CMK (cell line): ENCODE data around the gene PHRF1.

Experiments
- DNase-seq: peaks from one replicate; pipeline ENCODE4 v3.0.0-alpha.2; 2010; ENCODE audit warnings: low read depth

PHRF1 gene

DNA sequence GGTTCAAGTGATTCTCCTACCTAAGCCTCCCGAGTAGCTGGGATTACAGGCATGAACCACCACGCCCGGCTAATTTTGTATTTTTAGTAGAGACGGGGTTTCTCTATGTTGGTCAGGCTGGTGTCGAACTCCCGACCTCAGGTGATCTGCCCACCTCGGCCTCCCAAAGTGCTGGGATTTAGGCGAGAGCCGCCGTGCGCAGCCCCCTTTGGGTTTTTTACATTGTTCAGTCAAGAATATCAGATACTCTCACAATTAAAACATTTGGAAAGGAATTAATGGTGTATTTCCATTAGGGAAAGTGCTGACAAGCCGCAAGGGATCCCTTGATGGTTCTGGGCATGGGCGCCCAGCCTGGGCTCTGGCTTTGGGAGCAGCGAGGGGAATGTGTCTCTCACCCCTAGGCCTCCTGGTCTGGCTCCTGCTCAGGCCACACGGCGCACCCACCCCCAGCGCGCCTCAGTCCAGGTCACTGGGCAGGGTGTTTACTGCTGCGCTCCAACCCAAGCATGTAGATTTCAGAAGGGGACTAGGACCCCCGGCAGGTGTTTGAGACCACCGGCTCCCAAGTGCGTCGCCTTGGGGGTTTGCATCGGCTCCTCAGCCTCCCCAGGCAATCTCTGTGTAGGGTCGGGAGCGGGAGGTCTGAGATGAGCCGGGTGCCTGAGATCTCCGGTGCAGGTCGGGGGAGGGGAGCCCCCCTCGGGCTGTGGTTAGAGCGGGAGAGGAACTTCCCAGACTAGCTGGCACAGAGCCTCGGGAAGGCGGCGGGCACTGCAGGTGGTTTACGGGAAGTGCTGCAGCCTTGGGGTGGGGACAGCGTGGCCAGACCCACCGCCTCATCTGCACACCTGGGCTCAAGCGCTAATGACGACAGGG, 40.3 kb downstream of the PHRF1 start:
- no peak for DNase-seq

- no peak for DNase-seq
Measured at GRCh38 chr11:617199-617911, 41.1 kb downstream of the PHRF1 start.

DNA sequence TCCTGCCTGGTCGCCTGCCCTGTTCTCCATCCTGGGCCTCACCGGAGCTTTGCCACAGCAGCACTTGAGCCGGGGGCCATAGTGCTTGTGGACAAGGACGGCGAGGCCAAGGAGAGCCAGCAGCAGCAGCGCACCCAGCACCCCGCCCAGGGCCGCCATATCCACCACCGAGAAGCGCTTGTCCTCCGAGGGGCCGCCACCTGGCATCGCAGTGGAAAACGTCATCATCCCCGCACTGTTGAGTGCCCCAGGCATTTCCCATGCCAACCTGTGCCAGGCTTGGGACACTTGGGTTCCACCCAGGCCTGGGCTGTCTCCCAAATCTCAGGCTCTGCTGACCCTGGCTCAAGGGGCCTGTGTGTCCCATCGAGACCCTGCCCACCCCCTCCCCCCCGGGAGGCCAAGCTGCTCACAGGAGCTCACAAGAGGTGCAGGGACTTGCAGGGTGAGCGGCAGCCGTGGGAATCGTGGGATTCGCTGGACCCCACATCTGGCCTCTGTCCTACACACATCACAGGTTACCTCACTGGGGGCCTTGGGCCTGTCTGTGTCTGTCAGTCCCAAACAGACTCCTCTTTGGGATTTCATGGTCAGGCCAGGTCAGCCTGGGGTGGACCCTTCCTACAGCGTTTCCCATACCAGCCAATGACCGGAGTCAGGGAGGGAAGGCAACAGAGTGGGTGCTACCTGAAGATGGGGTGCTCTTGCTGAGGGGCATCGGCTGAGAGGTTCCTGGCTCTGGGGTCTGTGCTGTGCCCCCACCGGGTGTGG, 41.8 kb downstream of the PHRF1 start:
- DNase-seq, result no peak

DNA sequence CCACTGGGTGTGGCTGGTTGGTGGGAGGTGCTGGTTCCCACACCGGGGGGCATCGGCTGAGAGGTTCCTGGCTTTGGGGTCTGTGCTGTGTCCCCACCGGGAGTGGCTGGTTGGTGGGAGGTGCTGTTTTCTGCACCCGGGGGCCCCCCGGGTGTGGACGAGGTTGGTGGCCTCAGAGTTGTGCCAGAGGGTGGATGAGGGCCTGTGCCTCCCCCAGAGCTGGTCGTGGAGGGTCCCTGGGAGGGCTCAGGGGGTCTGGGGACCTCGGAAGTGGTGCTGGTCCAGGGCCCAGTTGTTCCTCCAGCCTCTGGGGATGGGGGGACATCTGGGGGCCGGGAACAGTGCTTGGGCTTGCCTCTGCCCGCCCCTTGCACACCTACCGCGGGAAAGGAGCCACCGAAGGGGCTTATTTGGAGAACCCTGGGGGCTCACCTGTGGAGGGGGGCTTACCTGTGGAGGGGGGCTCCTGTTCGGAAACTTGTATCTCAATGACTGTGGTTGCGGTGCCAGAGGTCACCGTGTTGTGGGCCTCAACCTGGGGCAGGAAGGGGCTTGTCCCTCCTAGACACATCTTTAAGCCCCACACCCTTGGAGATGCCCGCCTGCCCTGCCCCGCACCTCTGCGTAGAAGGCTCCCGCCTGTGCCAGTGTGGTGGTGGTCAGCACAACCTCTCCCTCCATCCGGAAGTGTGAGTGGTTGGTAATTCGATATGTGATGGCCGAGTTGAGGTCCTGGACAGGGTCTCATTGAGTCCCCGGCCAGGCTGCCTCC, 42.8 kb downstream of the PHRF1 start:
- DNase-seq, result no peak

DNA sequence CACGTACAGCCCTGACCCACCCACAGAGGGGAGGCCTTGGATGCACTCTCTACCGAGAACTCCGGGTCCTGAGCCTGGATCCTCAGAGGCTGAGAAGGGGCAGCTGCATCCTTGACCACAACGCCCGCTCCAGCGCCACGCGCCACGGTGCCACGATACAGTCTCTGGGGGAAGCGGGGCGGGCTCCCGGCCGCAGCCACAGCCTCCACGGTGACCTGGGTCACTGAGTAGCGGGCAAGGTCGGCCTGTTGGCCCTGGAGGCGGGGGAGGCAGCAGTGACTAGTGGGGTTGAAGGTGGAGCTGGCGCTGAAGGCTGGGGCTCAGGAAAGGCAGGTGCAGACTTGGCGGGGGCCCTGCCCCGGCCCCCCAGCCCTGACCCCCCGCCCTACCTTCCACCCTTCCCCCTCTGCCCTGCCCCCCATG, 43.4 kb downstream of the PHRF1 start:
- no peak for DNase-seq

- DNase-seq, result no peak
Measured at GRCh38 chr11:620201-620600, 43.9 kb downstream of the PHRF1 start.

GRCh38 chr11:620935-621814, 44.9 kb downstream of the PHRF1 start:
- DNase-seq, result no peak

DNA sequence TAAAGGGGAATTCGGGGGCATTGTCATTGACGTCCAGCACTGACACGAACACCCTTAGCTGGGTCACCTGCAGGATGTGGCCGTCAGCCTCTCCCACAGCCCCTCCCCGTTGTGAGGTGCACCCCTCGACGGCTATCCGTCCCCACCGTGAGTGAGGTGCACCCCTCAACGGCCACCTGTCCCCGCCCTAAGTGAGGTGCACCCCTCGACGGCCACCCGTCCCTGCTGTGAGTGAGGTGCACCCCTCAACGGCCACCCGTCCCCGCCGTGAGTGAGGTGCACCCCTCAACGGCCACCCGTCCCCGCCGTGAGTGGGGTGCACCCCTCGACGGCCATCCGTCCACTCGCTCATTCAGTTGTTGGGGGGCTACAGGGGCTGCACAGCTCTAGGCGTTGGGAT, 45.6 kb downstream of the PHRF1 start:
- DNase-seq, result no peak

DNA sequence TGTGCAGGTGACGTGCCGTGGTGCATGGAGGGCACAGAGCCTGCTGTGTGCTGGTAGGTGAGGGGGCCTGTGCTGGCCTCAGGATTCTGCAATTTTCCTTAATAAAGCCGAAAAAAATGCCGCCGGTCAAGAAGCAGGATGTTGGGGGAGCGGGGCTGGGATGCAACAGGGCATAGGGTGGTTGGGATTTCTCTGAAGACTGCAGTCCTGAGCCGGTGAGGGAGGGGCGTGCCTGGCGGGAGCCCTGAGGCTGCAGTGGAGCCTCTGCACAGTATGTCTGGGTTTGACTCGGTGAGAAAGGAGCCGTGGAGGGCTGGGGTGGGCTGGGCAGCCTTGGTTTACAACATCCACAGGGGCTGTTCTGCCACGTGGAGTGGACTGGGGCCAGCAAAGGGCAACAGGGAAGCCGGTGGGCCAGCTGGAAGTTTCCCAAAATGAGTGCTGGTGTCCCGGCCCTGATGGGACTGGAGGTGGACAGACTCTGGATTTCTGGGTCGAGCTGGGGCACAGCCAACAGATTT, 47.1 kb downstream of the PHRF1 start:
- no peak for DNase-seq

GRCh38 chr11:623999-624704, 47.9 kb downstream of the PHRF1 start:
- DNase-seq, result no peak

DNA sequence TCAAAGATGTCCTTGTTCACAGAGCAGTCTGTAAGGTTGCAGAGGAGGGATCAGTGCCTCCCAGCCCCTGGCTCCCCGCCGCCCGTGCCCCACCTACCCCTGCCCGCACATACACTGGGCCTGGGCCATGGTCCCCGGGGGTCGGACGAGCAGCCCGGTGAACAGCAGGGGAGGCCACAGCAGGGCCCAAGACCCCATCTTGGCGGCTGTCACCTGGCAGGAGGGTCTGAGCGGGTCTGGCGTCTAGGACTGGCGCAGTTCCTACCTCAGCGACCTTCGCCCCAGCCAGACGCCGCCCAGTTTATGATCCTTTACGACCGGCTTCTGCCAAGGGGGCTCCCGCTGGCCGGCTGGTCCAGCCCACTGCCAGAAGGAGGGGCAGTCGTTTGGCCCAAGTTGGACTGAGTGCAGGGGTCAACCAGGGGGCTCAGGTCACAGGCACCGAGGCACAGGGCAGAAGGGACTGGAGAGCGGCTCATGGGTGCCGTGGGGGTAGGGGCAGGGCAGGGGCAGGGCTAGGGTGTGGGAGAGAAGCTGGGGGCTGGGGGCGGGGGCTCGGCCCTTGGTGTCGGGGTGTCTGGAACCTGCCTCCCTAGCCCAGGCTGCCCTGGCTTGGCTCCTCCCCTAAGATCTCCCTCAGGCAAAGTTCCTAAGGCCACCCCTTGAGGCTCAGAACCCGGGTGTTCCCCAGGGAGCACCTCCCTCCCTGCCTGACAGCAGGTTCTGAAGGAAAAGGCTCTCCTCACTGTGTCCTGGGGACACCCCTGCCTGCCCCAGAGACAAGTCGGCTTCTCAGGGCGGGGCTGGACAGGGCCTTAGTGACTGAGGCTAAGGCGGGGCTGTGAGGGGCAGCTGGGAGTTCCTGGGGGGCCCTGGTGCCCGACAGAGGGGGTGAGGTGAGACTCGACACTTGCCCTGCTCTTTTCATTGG, 48.7 kb downstream of the PHRF1 start, which contains the start of gene CDHR5:
Gene CDHR5, minus strand, starts transcription at position 251 of the 931 bp plus-strand sequence. Its CDS starts 53 bp downstream, at position 198.
- DNase-seq, result no peak

- no peak for DNase-seq
Measured at GRCh38 chr11:625636-626268, 49.5 kb downstream of the PHRF1 start.

GRCh38 chr11:626475-627307, 50.4 kb downstream of the PHRF1 start, which contains the start of gene SCT:
Gene SCT, minus strand, starts transcription at chr11:627181. Its CDS starts 38 bp downstream, at chr11:627143.
- no peak for DNase-seq

GRCh38 chr11:627308-627576, 51.0 kb downstream of the PHRF1 start:
- no peak for DNase-seq

DNA sequence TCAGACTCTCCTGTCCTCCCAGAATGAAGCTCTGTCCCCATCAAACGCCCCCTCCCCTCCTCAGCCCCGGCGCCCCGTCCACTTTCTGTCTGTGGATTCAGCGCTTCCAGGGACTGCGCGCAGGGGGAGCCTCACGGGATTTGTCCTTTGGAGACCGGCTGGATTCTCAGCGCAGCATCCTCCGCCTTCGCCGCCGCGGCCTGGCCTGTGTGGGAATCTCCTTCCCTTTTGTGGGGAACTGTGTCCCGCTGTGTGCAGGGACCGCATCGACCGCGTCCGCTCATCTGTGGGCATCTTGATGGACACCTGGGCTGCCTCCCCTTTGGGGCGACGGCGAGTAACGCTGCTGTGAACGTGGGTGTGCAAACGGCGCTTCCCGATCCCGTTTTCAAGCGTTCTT, 51.8 kb downstream of the PHRF1 start:
- DNase-seq, result no peak

GRCh38 chr11:629237-629583, 52.9 kb downstream of the PHRF1 start:
- DNase-seq, result no peak

GRCh38 chr11:630871-631270, 54.6 kb downstream of the PHRF1 start:
- DNase-seq, result no peak
